Sigmoid colon (tissue), 3 donors: ENCODE results near the gene THG1L.

Source experiments
- POLR2A ChIP-seq, 2 donors: fragments of 450-650 bp; IDR thresholded peaks; one replicate each; pipeline ENCODE4 v1.6.1; 2016; ENCODE audit warnings: antibody characterized with exemption in 2 of 2, mild to moderate bottlenecking in 2 of 2, moderate library complexity in 2 of 2
- TF ChIP-seq, protein P1 (sequence below), 4 experiments: fragments of 450-650 bp in 3 of 4; fragments of 200-600 bp in 1 of 4; IDR thresholded peaks; one replicate each; pipeline ENCODE4 v1.5.1; 2016 to 2019; ENCODE audit warnings: antibody characterized with exemption in 4 of 4, mild to moderate bottlenecking in 3 of 4, moderate library complexity in 2 of 4

DNA sequence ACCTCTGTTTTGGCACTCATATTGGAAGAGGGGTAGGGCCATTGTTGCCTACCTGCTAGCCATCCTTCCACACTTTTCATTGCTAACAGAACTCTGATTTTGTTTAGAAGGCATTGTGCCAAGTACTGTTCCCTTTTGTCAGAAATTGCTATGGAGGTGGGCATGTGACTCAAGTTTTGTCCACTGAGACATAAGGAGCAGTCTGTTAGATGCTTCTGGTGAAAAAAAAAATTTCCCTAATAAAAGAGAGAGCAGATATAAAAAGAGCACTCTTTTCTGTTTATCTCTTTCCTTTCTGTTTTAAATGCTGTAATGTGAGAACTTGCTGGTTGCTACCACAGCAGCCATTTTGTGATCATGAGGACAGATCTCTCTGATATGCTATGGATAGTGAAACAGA is 21.9 kb upstream of the THG1L start:
- TF ChIP-seq POLR2A (IDR thresholded peaks at IDR 0.05): no peak
- TF ChIP-seq, protein P1, sequence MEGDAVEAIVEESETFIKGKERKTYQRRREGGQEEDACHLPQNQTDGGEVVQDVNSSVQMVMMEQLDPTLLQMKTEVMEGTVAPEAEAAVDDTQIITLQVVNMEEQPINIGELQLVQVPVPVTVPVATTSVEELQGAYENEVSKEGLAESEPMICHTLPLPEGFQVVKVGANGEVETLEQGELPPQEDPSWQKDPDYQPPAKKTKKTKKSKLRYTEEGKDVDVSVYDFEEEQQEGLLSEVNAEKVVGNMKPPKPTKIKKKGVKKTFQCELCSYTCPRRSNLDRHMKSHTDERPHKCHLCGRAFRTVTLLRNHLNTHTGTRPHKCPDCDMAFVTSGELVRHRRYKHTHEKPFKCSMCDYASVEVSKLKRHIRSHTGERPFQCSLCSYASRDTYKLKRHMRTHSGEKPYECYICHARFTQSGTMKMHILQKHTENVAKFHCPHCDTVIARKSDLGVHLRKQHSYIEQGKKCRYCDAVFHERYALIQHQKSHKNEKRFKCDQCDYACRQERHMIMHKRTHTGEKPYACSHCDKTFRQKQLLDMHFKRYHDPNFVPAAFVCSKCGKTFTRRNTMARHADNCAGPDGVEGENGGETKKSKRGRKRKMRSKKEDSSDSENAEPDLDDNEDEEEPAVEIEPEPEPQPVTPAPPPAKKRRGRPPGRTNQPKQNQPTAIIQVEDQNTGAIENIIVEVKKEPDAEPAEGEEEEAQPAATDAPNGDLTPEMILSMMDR (IDR thresholded peaks at IDR 0.05): no peak
